ENCODE data around the gene CAMKK2.
"Not testable (repeated sequence)": the region's sequence is repeated elsewhere in the genome, so short reads cannot be mapped to it uniquely, and the experiment has no call there.

The CAMKK2 gene

GRCh38 chr12:121296618-121297434, at the start of gene CAMKK2:
Gene CAMKK2, minus strand, starts transcription at chr12:121296709. Its CDS starts 22,183 bp downstream, at chr12:121274526.
- DNase-seq = peak; percentile 73 to 85

GRCh38 chr12:121345151-121345815, 48.8 kb upstream of the CAMKK2 start:
- no peak for DNase-seq

DNA sequence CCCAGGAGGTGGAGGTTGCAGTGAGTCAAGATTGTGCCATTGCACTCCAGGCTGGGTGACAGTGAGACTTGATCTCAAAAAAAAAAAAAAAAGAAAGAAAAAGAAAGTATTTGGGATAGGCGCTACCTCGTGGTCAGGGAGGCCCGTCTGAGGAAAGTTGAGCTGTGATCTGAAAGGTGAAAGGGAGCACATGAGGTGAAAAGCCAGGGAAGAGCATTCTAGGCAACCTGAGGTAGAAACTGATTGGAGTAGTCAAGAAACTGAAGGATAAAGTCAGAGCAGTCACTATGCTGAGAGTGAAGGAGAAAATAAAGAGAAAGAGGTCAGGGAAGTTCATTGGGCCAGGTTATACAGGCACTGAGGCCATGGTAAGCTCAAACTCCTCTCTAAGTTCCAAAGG, 48.0 kb upstream of the CAMKK2 start:
- no peak for DNase-seq

DNA sequence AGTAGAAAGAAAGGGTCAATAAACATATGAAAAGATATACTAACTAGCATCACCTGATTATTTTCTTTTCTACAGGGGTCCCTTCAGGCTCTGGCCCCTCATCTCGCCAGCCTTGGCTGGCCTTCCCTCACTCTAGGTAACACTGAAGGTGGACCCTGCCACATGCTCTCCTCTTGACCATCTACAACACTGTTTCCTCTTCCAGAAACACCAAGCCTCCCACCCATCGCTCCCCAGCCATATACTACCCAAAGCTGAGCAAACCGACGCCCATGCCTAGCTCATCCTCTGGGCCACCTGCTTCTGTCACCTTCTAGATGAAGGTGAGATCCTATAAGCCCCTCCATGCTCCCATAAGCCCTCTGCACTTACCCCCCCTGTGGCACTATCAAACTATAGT, 40.9 kb upstream of the CAMKK2 start:
- DNase-seq = no peak

GRCh38 chr12:121334513-121335343, 38.2 kb upstream of the CAMKK2 start:
- peak in 1 of 2 donors; percentile 86 for DNase-seq

DNA sequence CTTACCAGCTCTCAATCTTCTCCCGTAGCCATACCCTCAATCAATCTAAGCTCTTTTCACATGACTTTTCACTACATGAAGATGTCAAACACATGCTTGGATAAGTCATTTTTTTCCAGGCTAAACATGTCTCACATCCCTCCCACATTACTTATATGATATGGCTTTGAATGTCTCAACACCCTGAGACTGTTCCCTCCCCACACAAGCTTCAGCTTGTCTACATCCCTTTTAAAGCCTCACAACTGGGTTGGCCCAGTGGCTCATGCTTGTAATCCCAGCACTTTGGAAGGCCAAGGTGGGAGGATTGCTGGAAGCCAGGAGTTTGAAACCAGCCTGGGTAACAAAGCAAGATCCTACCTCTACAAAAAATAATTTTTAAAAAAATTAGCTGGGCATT, 37.2 kb upstream of the CAMKK2 start:
- DNase-seq = no peak

GRCh38 chr12:121331248-121331647, 34.7 kb upstream of the CAMKK2 start:
- no peak for DNase-seq

DNA sequence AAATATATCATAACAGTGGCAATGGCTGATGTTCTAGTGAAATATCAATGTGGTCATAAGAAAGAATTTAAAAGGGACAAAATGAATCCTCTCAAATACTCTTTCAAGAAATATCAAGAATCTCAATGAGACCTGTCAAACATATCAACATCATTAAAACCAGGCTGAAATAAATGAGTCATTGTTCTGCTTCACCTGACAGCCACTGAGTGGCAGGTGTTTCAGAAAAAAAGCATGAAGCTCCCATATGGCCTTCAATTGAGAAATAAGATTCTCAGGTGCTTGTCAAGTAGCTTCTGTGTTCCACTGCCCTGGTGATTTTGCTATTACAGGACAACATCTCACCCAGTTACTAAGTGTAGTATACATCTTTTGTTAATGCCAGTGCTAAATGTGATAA, 34.2 kb upstream of the CAMKK2 start:
- DNase-seq = no peak

GRCh38 chr12:121330195-121330594, 33.7 kb upstream of the CAMKK2 start:
- DNase-seq = no peak

DNA sequence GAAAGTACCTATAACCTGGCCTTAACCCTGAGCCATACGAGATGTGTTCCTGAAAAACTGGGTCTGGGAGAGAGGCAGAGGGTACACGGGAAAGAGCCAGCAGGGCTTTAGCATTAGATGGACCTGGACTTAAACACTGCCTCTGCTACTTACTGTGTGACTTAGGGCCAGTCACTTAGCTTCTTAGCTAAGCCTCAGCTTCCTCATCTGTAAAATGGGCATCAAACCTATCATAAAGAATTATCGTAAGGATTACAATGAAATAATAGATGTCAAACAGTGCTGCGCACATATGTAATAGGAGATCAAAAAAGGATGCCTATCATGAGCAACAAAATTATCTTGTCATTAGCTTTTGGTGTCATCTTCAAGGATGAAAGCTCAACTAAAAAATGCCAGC, 32.1 kb upstream of the CAMKK2 start:
- DNase-seq = no peak

GRCh38 chr12:121326996-121327674, 30.6 kb upstream of the CAMKK2 start:
- no peak for DNase-seq

GRCh38 chr12:121325922-121326396, 29.4 kb upstream of the CAMKK2 start:
- DNase-seq = peak in 1 of 2 donors; percentile 49

DNA sequence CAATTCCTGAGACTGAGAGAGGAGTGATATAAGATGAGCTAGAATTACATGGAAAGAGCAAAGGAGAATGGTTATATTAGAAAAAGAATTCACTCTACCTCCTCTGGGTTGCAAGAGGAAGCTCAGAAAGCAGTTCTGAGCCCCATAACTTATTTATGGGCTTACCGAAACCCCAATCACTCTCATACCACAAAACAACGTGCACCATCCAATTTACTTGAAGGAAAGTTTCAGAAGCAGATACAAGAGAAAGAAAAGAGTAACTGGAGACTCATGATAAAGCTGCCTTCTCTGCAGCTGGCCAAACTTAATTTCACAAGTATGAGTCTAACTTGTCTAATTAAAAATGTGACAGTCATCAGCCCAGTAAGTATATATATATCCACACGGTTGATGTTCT, 27.4 kb upstream of the CAMKK2 start:
- DNase-seq = no peak

- no peak for DNase-seq
Observed at GRCh38 chr12:121318121-121318520, 21.6 kb upstream of the CAMKK2 start.

DNA sequence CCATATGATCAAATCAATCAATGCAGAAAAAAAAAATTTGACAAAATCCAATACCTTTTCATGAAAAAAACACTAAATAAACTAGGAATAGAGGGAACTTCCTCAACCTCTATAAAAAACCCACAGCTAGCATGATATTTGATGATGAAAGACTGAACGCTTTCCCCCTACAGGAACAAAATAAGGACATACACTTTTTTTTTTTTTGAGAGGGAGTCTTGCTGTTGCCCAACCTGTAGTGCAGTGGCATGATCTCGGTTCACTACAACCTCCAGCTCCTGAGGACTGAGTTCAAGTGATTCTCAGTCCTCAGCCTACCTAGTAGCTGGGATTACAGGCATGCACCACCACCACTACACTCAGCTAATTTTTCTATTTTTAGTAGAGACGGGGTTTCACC, 17.9 kb upstream of the CAMKK2 start:
- DNase-seq = peak in 1 of 2 donors; percentile 15

- DNase-seq = not testable (repeated sequence)
Observed at GRCh38 chr12:121310231-121310630, 13.7 kb upstream of the CAMKK2 start.

- DNase-seq = not testable (repeated sequence)
Observed at GRCh38 chr12:121307397-121307796, 10.9 kb upstream of the CAMKK2 start.

- DNase-seq = no peak
Observed at GRCh38 chr12:121304306-121304705, 7.8 kb upstream of the CAMKK2 start.

GRCh38 chr12:121301876-121302275, 5.4 kb upstream of the CAMKK2 start:
- DNase-seq = no peak

DNA sequence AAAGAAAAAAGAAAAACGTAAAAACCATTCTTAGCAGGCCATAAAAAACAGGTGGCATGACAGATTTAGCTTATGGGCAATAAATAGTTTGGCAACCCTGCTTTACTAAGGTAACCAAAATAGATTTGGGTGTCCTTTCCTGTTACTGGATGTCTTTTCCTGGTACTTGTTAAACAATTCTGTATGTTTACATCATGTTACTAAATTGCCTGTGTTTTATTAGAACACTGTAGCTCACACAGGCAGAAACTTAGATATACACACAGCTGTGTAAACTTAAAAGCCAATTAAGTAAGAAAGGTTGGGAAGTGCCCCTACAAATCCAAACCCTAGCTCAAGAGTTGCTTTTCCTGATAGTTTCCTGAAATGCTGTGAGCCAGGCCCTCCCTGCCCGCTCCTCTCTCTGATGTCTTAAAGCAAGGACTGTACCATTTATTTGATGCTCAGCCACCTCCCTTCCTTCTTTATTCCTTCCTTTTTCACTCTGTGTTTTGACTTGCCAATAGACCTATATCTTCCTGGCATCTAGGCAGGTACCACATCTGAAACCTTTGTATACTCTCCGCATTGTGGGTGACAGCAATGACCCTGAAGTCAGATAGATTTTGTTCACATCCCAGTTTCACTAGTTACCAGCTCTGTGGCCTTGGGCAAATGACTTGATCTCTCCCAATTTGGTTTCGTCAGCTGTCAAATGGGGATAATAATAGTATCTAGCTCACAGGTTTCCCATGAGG, 3.7 kb upstream of the CAMKK2 start:
- DNase-seq = no peak

DNA sequence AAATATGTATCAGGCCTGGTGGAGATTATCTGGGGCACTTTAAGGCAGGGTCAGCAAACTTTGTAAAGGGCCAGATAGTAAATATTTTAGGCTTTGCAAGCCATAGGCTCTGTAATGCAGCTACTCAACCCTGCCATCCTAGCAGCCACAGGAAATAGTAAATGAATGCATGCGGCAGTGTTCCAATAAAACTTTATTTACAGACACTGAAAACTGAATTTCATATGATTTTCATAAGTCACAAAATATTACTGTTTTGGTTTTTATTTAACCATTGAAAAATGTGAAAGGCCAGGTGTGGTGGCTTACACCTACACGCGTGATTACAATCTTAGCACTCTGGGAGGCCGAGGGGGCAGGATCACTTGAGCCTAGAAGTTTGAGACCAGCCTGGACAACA, 3.2 kb upstream of the CAMKK2 start:
- no peak for DNase-seq

DNA sequence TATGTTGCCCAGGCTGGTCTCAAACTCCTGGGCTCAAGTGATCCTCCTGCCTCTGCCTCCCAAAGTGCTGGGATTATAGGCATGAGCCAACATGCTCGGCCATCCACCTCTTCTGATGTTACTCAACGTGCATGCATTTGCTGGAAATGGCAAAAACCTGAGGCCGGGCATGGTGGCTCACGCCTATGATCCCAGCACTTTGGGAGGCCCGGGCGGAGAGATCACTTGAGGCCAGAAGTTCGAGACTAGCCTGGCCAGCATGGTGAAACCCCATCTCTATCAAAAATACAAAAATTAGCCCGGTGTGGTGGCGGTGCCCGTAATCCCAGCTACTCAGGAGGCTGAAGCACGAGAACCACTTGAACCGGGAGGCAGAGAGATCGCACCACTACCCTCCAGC, 1.9 kb upstream of the CAMKK2 start:
- not testable (repeated sequence) for DNase-seq

All from bone marrow (tissue), 2 donors.